ENCODE measurements around the gene JARID2. TPM values are rescaled to one million over a fixed set of nuclear protein-coding genes. Genes with fewer than 3 reads are reported as not detected.

JARID2 gene
- total and polyA plus RNA-seq, 9 of the 15 experiments (the other 6 are each of a cell fraction or from before 2014, with no cell fraction given), result 5.0 to 29.0 (median 15.6) TPM

DNA sequence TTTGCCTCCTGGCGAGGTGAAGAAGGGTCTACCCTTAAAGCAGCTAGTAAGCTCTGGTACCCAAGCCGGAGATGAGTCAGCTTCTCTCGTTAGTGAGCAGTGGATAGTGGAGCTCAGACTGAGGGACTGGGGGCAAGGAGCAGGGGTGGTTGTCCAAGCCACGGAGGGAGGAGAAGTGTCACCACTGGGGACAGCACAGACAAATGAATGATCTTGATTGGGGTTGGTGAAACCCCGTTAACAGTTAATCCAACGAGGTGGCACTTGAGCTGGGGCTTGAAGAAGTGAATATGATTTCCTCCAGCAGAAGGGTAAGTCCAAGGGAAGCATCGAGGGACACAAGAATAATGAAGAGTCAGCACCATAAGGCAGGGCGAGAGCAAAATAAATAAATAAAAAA lies 43.0 kb downstream of the JARID2 start (continued):
- TF ChIP-seq MGA (IDR thresholded peaks at IDR 0.05) (no peak), ZNF398 (CRISPR knock-in tag; IDR thresholded peaks at IDR 0.05) (no peak), NR3C1 (CRISPR knock-in tag; IDR thresholded peaks at IDR 0.05) (no peak), POLR2H (tag; IDR thresholded peaks at IDR 0.05; ENCODE audit: low read depth) (no peak), TEAD4 (IDR thresholded peaks at IDR 0.05; ENCODE audit: low read length) (no peak), TEAD4 (CRISPR knock-in tag; IDR thresholded peaks at IDR 0.05; ENCODE audit: borderline replicate concordance) (no peak), SNAPC5 (CRISPR knock-in tag; IDR thresholded peaks at IDR 0.05) (no peak), ILK (tag; IDR thresholded peaks at IDR 0.05; ENCODE audit: borderline replicate concordance, low read depth) (no peak)
- TF ChIP-seq, protein P1, sequence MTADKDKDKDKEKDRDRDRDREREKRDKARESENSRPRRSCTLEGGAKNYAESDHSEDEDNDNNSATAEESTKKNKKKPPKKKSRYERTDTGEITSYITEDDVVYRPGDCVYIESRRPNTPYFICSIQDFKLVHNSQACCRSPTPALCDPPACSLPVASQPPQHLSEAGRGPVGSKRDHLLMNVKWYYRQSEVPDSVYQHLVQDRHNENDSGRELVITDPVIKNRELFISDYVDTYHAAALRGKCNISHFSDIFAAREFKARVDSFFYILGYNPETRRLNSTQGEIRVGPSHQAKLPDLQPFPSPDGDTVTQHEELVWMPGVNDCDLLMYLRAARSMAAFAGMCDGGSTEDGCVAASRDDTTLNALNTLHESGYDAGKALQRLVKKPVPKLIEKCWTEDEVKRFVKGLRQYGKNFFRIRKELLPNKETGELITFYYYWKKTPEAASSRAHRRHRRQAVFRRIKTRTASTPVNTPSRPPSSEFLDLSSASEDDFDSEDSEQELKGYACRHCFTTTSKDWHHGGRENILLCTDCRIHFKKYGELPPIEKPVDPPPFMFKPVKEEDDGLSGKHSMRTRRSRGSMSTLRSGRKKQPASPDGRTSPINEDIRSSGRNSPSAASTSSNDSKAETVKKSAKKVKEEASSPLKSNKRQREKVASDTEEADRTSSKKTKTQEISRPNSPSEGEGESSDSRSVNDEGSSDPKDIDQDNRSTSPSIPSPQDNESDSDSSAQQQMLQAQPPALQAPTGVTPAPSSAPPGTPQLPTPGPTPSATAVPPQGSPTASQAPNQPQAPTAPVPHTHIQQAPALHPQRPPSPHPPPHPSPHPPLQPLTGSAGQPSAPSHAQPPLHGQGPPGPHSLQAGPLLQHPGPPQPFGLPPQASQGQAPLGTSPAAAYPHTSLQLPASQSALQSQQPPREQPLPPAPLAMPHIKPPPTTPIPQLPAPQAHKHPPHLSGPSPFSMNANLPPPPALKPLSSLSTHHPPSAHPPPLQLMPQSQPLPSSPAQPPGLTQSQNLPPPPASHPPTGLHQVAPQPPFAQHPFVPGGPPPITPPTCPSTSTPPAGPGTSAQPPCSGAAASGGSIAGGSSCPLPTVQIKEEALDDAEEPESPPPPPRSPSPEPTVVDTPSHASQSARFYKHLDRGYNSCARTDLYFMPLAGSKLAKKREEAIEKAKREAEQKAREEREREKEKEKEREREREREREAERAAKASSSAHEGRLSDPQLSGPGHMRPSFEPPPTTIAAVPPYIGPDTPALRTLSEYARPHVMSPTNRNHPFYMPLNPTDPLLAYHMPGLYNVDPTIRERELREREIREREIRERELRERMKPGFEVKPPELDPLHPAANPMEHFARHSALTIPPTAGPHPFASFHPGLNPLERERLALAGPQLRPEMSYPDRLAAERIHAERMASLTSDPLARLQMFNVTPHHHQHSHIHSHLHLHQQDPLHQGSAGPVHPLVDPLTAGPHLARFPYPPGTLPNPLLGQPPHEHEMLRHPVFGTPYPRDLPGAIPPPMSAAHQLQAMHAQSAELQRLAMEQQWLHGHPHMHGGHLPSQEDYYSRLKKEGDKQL (CRISPR knock-in tag; IDR thresholded peaks at IDR 0.05; ENCODE audit: borderline replicate concordance), result no peak

All from K562 (cell line).